ENCODE results near the gene ISX.
"Not testable (repeated sequence)": the region's sequence is repeated elsewhere in the genome, so short reads cannot be mapped to it uniquely, and the experiment has no call there.

The ISX gene

DNA sequence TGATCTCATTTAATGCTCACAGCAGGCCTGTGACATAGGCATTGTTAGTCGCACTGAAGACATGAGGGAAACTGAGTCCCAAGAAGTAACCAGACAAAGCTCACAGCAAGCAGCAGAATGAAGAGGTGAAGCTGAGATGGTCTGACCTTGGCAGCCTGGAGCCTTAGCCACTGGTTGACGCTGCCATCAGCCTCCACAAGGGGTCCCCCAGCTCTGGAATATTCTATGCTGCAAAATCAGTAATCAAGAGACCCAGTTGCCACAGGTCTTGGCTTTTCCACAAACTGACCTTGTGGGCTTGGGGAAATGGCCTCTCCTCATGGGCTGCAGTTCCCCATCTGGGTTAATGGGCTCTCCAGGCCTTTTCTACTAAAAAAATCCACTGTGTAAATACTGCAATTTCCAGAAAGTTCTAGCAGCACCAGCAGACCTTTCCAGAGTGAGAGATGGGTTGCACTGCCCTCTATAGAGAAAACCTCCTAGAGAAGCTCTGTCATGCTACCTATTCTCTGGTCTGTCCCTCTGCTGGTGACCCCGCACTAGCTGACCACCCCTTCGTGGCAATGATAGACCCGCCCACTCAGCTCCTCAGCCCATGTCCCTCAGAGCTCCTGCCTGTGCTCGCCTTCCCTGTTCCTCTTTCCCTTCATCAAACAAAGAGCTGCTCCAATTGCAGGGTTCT is 22.6 kb upstream of the ISX start:
- no peak overlapping the region for H3K4me3 ChIP-seq (ENCODE audit: low read depth, low read length)
- TF ChIP-seq, protein P1, sequence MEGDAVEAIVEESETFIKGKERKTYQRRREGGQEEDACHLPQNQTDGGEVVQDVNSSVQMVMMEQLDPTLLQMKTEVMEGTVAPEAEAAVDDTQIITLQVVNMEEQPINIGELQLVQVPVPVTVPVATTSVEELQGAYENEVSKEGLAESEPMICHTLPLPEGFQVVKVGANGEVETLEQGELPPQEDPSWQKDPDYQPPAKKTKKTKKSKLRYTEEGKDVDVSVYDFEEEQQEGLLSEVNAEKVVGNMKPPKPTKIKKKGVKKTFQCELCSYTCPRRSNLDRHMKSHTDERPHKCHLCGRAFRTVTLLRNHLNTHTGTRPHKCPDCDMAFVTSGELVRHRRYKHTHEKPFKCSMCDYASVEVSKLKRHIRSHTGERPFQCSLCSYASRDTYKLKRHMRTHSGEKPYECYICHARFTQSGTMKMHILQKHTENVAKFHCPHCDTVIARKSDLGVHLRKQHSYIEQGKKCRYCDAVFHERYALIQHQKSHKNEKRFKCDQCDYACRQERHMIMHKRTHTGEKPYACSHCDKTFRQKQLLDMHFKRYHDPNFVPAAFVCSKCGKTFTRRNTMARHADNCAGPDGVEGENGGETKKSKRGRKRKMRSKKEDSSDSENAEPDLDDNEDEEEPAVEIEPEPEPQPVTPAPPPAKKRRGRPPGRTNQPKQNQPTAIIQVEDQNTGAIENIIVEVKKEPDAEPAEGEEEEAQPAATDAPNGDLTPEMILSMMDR (IDR thresholded peaks at IDR 0.05; ENCODE audit: control insufficient read depth, extremely low read depth, insufficient read depth) = peak; percentile 43
- no peak for DNase-seq (ENCODE audit: low read depth)

- TF ChIP-seq, protein P1 (IDR thresholded peaks at IDR 0.05; ENCODE audit: control insufficient read depth, extremely low read depth, insufficient read depth) = no peak
- no peak overlapping the region for H3K4me3 ChIP-seq (ENCODE audit: low read depth, low read length)
- DNase-seq (ENCODE audit: low read depth) = no peak
Observed at GRCh38 chr22:35043934-35044319, 22.0 kb upstream of the ISX start.

DNA sequence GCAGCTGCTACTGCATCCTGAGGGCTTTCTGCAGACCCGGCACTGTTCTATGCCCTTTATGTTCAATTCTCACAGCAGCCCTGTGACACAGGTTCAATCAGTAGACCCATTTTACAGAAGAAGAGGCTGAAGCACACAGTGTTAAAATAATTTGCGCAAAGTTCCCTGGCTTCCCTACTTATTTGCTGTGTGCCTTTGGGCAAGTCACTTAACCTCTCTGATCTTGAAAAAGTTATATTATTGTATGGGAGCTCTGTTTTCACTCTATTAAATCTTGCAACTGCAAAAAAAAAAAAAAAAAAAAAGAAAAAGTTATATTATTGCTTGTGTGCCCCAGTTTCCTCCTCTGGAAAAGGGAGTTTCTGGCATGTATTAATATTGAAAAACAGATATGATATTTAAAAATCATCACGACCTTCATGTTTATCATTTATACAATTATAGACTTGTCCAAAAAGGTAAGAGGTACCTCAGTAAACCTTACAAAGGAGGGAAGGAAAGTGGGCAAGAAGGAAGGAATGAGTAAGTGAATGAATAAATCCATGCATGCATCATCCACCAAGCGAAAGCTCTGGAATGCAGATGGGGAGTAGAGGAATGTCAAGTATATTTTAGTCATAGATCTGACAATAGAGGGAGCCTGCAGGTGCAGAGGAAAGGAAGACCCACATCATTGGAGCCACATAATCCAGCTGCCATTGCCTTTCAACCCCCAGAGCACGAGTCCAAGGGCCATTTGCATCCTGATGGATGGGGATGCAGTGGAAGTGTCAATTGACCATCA is 21.2 kb upstream of the ISX start:
- TF ChIP-seq, protein P1 (IDR thresholded peaks at IDR 0.05; ENCODE audit: control insufficient read depth, extremely low read depth, insufficient read depth) = no peak
- H3K4me3 ChIP-seq (ENCODE audit: low read depth, low read length) = no peak overlapping the region

GRCh38 chr22:35045451-35045850 is 20.5 kb upstream of the ISX start:
- TF ChIP-seq, protein P1 (IDR thresholded peaks at IDR 0.05; ENCODE audit: control insufficient read depth, extremely low read depth, insufficient read depth) = no peak
- no peak overlapping the region for H3K4me3 ChIP-seq (ENCODE audit: low read depth, low read length)
- no peak for DNase-seq (ENCODE audit: low read depth)

More for the DNA sequence above, 21.2 kb upstream of the ISX start:
- no peak for DNase-seq (ENCODE audit: low read depth)

- DNase-seq (ENCODE audit: low read depth) = no peak
- no peak overlapping the region for H3K4me3 ChIP-seq (ENCODE audit: low read depth, low read length)
- TF ChIP-seq, protein P1 (IDR thresholded peaks at IDR 0.05; ENCODE audit: control insufficient read depth, extremely low read depth, insufficient read depth) = no peak
Observed at GRCh38 chr22:35046744-35047462, 19.1 kb upstream of the ISX start.

DNA sequence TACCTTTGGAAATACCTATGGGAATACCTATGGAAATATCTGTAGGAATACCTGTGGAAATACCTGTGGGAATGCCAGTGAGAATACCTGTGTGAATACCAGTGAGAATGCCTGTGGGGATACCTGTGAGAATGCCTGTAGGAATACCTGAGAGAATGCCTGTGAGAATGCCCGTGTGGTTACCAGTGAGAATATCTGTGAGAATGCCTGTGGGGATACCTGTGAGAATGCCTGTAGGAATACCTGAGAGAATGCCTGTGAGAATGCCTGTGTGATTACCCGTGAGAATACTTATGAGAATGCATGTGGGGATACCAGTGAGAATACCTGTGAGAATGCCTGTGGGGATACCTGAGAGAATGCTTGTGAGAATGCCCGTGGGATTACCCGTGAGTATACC is 15.9 kb upstream of the ISX start:
- not testable (repeated sequence) for H3K4me3 ChIP-seq (ENCODE audit: low read depth, low read length); DNase-seq (ENCODE audit: low read depth)

- TF ChIP-seq, protein P1 (IDR thresholded peaks at IDR 0.05; ENCODE audit: control insufficient read depth, extremely low read depth, insufficient read depth) = no peak
- DNase-seq (ENCODE audit: low read depth) = no peak
- no peak overlapping the region for H3K4me3 ChIP-seq (ENCODE audit: low read depth, low read length)
Observed at GRCh38 chr22:35051013-35051535, 14.9 kb upstream of the ISX start.
